SK-N-SH treated with all-trans-retinoic acid at 6 μM for 48 hours (cell line): ENCODE data around the gene GPR171.

Source experiments
- BACH2 ChIP-seq: fragments of 250-450 bp; sonication (Bioruptor Pico); IDR thresholded peaks from 2 replicates; pipeline ENCODE4 v1.9.0; 2021; ENCODE audit warnings: mild to moderate bottlenecking, borderline replicate concordance
- CREB5 ChIP-seq: fragments of 250-450 bp; sonication (Bioruptor Pico); IDR thresholded peaks from 2 replicates; pipeline ENCODE4 v1.5.1; 2020; ENCODE audit warnings: low read depth, mild to moderate bottlenecking, moderate library complexity
- OSR1 ChIP-seq: fragments of 250-450 bp; sonication (Bioruptor Pico); IDR thresholded peaks from 2 replicates; pipeline ENCODE4 v1.8.0; 2022; ENCODE audit warnings: moderate library complexity, mild to moderate bottlenecking, inconsistent platforms
- PATZ1 ChIP-seq: fragments of 250-450 bp; sonication (Bioruptor Pico); IDR thresholded peaks from 2 replicates; pipeline ENCODE4 v1.8.0; 2020; ENCODE audit warnings: mild to moderate bottlenecking, moderate library complexity, borderline replicate concordance
- PPARA ChIP-seq: fragments of 250-450 bp; sonication (Bioruptor Pico); IDR thresholded peaks from 2 replicates; pipeline ENCODE4 v1.5.0; 2020; ENCODE audit warnings: mild to moderate bottlenecking, borderline replicate concordance
- RARB ChIP-seq: fragments of 250-450 bp; sonication (Bioruptor Pico); IDR thresholded peaks from 2 replicates; pipeline ENCODE4 v1.8.0; 2021; ENCODE audit warnings: mild to moderate bottlenecking, moderate library complexity
- SNAI2 ChIP-seq: fragments of 250-450 bp; sonication (Bioruptor Pico); IDR thresholded peaks from 2 replicates; pipeline ENCODE4 v1.5.0; 2020; ENCODE audit warnings: mild to moderate bottlenecking, moderate library complexity
- TOX ChIP-seq: fragments of 250-450 bp; sonication (Bioruptor Pico); IDR thresholded peaks from 2 replicates; pipeline ENCODE4 v1.8.0; 2021; ENCODE audit warnings: mild to moderate bottlenecking, moderate library complexity, borderline replicate concordance
- TSHZ2 ChIP-seq: fragments of 250-450 bp; sonication (Bioruptor Pico); IDR thresholded peaks from 2 replicates; pipeline ENCODE4 v1.5.0; 2020; ENCODE audit warnings: mild to moderate bottlenecking, moderate library complexity
- ZFP30 ChIP-seq: fragments of 450-650 bp; formaldehyde crosslinking; IDR thresholded peaks from 2 replicates; pipeline ENCODE4 v1.5.0; 2022; ENCODE audit warnings: mild to moderate bottlenecking, moderate library complexity

GRCh38 chr3:151155409-151156128 is 47.4 kb downstream of the GPR171 start:
- TF ChIP-seq CREB5 (CRISPR knock-in tag), result no peak
- no peak for TF ChIP-seq OSR1 (CRISPR knock-in tag)
- no peak for TF ChIP-seq ZFP30 (CRISPR knock-in tag)
- TF ChIP-seq SNAI2 (CRISPR knock-in tag), result no peak
- TF ChIP-seq BACH2 (CRISPR knock-in tag), result no peak
- no peak for TF ChIP-seq TSHZ2
- TF ChIP-seq PATZ1, result no peak
- TF ChIP-seq PPARA (CRISPR knock-in tag), result no peak
- TF ChIP-seq TOX (CRISPR knock-in tag), result no peak
- TF ChIP-seq RARB (CRISPR knock-in tag), result no peak
